Central memory CD8-positive, alpha-beta T cell (primary cell): ENCODE results near the gene NSFL1C.

Experiments
- ATAC-seq: fragments of 150-1000 bp; cut with Tn5 transposase; replicated peaks from 2 replicates; pipeline ENCODE4 v1.10.0; 2022; ENCODE audit warnings: mild to moderate bottlenecking, moderate FRiP score, moderate number of reproducible peaks; ENCODE audit not compliant: poor library complexity, severe bottlenecking; ENCODE audit errors: extremely low read depth
- DNase-seq, 2 donors: peaks; one replicate each; pipeline ENCODE4 v3.0.0; 2021; ENCODE audit warnings: low spot score in 2 of 2
- H3K27ac Mint-ChIP-seq: one replicate; pipeline ENCODE4 v1.8.0; 2022; ENCODE audit warnings: low read depth, mild to moderate bottlenecking, moderate library complexity, mixed read lengths
- H3K27me3 Mint-ChIP-seq: one replicate; pipeline ENCODE4 v1.8.0; 2022; ENCODE audit warnings: mixed read lengths
- H3K36me3 Mint-ChIP-seq: one replicate; pipeline ENCODE4 v1.8.0; 2022; ENCODE audit warnings: mild to moderate bottlenecking, moderate library complexity, mixed read lengths; ENCODE audit not compliant: insufficient read depth
- H3K4me1 Mint-ChIP-seq: one replicate; pipeline ENCODE4 v1.8.0; 2022; ENCODE audit warnings: mixed read lengths
- H3K4me3 Mint-ChIP-seq: one replicate; pipeline ENCODE4 v1.8.0; 2022; ENCODE audit warnings: mild to moderate bottlenecking, moderate library complexity, mixed read lengths
- H3K9me3 Mint-ChIP-seq: one replicate; pipeline ENCODE4 v1.8.0; 2022; ENCODE audit warnings: mixed read lengths

NSFL1C gene

GRCh38 chr20:1494436-1494835 is 27.8 kb upstream of the NSFL1C start:
- DNase-seq (no peak), ATAC-seq (no peak)
- Mint-ChIP-seq H3K27ac (no peak overlapping the region), H3K4me3 (no peak overlapping the region), H3K9me3 (no peaks in the 10 kb centered on the region), H3K4me1 (no peaks in the 10 kb centered on the region), H3K27me3 (peaks cover 76% of the 10 kb centered on the region), H3K36me3 (no peaks in the 10 kb centered on the region)

- no peak for ATAC-seq
- H3K9me3 Mint-ChIP-seq: no peaks in the 10 kb centered on the region
Measured at GRCh38 chr20:1493536-1493935, 26.9 kb upstream of the NSFL1C start.

GRCh38 chr20:1491860-1492642 is 25.4 kb upstream of the NSFL1C start:
- ATAC-seq (no peak), DNase-seq (no peak)
- no peaks in the 10 kb centered on the region for H3K36me3 Mint-ChIP-seq
- no peak overlapping the region for H3K27ac Mint-ChIP-seq
- no peak overlapping the region for H3K4me3 Mint-ChIP-seq
- H3K27me3 Mint-ChIP-seq: peaks cover 75% of the 10 kb centered on the region
- no peaks in the 10 kb centered on the region for H3K9me3 Mint-ChIP-seq
- no peaks in the 10 kb centered on the region for H3K4me1 Mint-ChIP-seq

More at GRCh38 chr20:1493536-1493935, 26.9 kb upstream of the NSFL1C start:
- Mint-ChIP-seq H3K4me1 (no peaks in the 10 kb centered on the region), H3K27me3 (peaks cover 76% of the 10 kb centered on the region), H3K4me3 (no peak overlapping the region), H3K27ac (no peak overlapping the region), H3K36me3 (no peaks in the 10 kb centered on the region)
- DNase-seq: no peak

- no peaks in the 10 kb centered on the region for H3K4me1 Mint-ChIP-seq
- ATAC-seq: peak; percentile 28
- H3K27me3 Mint-ChIP-seq: peaks cover 68% of the 10 kb centered on the region
- no peaks in the 10 kb centered on the region for H3K36me3 Mint-ChIP-seq
- H3K4me3 Mint-ChIP-seq: no peak within 1 kb of the TSS
- H3K9me3 Mint-ChIP-seq: no peaks in the 10 kb centered on the region
- DNase-seq: no peak
- no peak within 1 kb of the TSS for H3K27ac Mint-ChIP-seq
Measured at GRCh38 chr20:1491281-1491840, 24.7 kb upstream of the NSFL1C start, which contains the start of gene SIRPB2. Gene SIRPB2, minus strand, starts transcription at chr20:1491420. Its CDS starts 61 bp downstream, at chr20:1491359.

GRCh38 chr20:1490643-1491195 is 24.1 kb upstream of the NSFL1C start:
- H3K27ac Mint-ChIP-seq: no peak overlapping the region
- no peaks in the 10 kb centered on the region for H3K9me3 Mint-ChIP-seq
- no peaks in the 10 kb centered on the region for H3K4me1 Mint-ChIP-seq
- ATAC-seq: no peak
- H3K36me3 Mint-ChIP-seq: no peaks in the 10 kb centered on the region
- DNase-seq: no peak
- peaks cover 66% of the 10 kb centered on the region for H3K27me3 Mint-ChIP-seq
- no peak overlapping the region for H3K4me3 Mint-ChIP-seq

GRCh38 chr20:1489764-1490436 is 23.3 kb upstream of the NSFL1C start:
- Mint-ChIP-seq H3K4me1 (no peaks in the 10 kb centered on the region), H3K27ac (no peak overlapping the region), H3K9me3 (no peaks in the 10 kb centered on the region), H3K27me3 (peaks cover 74% of the 10 kb centered on the region), H3K36me3 (no peaks in the 10 kb centered on the region), H3K4me3 (no peak overlapping the region)
- DNase-seq (no peak), ATAC-seq (no peak)

- H3K4me3 Mint-ChIP-seq: no peak overlapping the region
- H3K36me3 Mint-ChIP-seq: no peaks in the 10 kb centered on the region
- peaks cover 78% of the 10 kb centered on the region for H3K27me3 Mint-ChIP-seq
- DNase-seq (no peak), ATAC-seq (no peak)
- no peak overlapping the region for H3K27ac Mint-ChIP-seq
- H3K4me1 Mint-ChIP-seq: no peaks in the 10 kb centered on the region
- no peaks in the 10 kb centered on the region for H3K9me3 Mint-ChIP-seq
Measured at GRCh38 chr20:1489325-1489724, 22.7 kb upstream of the NSFL1C start.

GRCh38 chr20:1486566-1486965 is 19.9 kb upstream of the NSFL1C start:
- H3K27me3 Mint-ChIP-seq: peaks cover 86% of the 10 kb centered on the region
- no peak overlapping the region for H3K27ac Mint-ChIP-seq
- no peaks in the 10 kb centered on the region for H3K36me3 Mint-ChIP-seq
- H3K4me1 Mint-ChIP-seq: no peaks in the 10 kb centered on the region
- H3K4me3 Mint-ChIP-seq: no peak overlapping the region
- H3K9me3 Mint-ChIP-seq: no peaks in the 10 kb centered on the region
- ATAC-seq (no peak), DNase-seq (no peak)

GRCh38 chr20:1484438-1485116 is 17.9 kb upstream of the NSFL1C start:
- H3K4me1 Mint-ChIP-seq: no peaks in the 10 kb centered on the region
- no peak overlapping the region for H3K27ac Mint-ChIP-seq
- H3K27me3 Mint-ChIP-seq: peaks cover 79% of the 10 kb centered on the region
- no peaks in the 10 kb centered on the region for H3K36me3 Mint-ChIP-seq
- H3K4me3 Mint-ChIP-seq: no peak overlapping the region
- no peak for DNase-seq
- ATAC-seq: no peak
- H3K9me3 Mint-ChIP-seq: no peaks in the 10 kb centered on the region

GRCh38 chr20:1479831-1480595 is 13.4 kb upstream of the NSFL1C start:
- Mint-ChIP-seq H3K4me1 (no peaks in the 10 kb centered on the region), H3K27ac (no peak overlapping the region), H3K9me3 (no peaks in the 10 kb centered on the region), H3K27me3 (peaks cover 64% of the 10 kb centered on the region), H3K4me3 (no peak overlapping the region), H3K36me3 (no peaks in the 10 kb centered on the region)
- ATAC-seq: no peak
- DNase-seq: no peak

GRCh38 chr20:1478566-1478965 is 11.9 kb upstream of the NSFL1C start:
- no peak overlapping the region for H3K27ac Mint-ChIP-seq
- H3K4me3 Mint-ChIP-seq: no peak overlapping the region
- ATAC-seq (no peak), DNase-seq (no peak)
- H3K4me1 Mint-ChIP-seq: no peaks in the 10 kb centered on the region
- no peaks in the 10 kb centered on the region for H3K9me3 Mint-ChIP-seq
- no peaks in the 10 kb centered on the region for H3K36me3 Mint-ChIP-seq
- peaks cover 50% of the 10 kb centered on the region for H3K27me3 Mint-ChIP-seq
